NB4 (cell line): ENCODE data around the gene AGTPBP1.

Experiments
- DNase-seq: peaks from one replicate; pipeline ENCODE4 v3.0.0; 2010; ENCODE audit warnings: low read depth
- H3K4me3 ChIP-seq: one replicate; pipeline ENCODE4 v1.5.1; 2011; ENCODE audit warnings: mild to moderate bottlenecking, low read depth, low read length, moderate library complexity
- MAX ChIP-seq: IDR thresholded peaks from 2 replicates; pipeline ENCODE4 v1.6.1; 2011; ENCODE audit warnings: low read depth, low read length
- MYC ChIP-seq: IDR thresholded peaks from 2 replicates; pipeline ENCODE4 v1.6.1; 2011; ENCODE audit warnings: low read depth, low read length
- POLR2A ChIP-seq: IDR thresholded peaks from 2 replicates; pipeline ENCODE4 v1.6.1; 2011; ENCODE audit warnings: mild to moderate bottlenecking; ENCODE audit not compliant: insufficient read length; ENCODE audit errors: extremely low read depth
- TF ChIP-seq, protein P1 (sequence below): IDR thresholded peaks from one replicate; pipeline ENCODE4 v1.5.1; 2012; ENCODE audit warnings: low read depth, low read length

The AGTPBP1 gene

DNA sequence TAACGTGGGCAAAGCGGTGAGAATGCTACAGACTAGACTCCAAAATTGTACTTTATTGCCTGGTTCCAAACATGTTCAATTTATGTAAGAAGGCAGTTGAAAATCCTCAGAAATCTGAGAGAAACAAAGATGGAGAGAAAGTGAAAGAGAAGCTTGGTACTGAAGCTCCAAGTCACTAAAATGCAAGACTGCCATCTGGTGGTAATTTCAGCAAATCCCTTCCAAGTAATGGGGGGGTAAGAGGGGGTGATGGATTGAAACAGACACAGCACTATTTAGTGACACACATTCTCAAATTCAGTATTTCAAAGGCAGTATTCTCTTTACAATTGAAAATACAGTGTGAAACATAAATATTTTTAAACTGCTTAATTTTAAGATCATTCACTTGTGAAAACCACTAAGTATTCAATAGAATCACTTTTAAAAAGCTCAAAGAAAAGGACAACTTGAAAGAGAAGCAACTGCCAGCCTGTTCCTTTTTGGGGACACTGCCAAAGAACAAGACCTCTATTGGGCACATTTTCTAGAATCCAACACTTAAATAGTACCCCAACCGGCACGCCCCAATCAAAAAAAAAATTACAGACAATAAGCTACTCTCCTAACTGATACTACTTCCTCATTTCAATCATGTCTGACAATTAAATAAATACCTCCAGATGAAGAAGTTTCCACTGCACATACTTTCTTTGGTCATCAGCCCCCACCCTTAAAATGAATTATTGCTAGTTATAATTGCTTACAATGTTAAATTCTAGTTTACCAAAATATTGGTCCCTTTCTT, 131.5 kb downstream of the AGTPBP1 start:
- H3K4me3 ChIP-seq, result no peak overlapping the region
- no peak for TF ChIP-seq MAX
- TF ChIP-seq MYC, result no peak
- TF ChIP-seq, protein P1, sequence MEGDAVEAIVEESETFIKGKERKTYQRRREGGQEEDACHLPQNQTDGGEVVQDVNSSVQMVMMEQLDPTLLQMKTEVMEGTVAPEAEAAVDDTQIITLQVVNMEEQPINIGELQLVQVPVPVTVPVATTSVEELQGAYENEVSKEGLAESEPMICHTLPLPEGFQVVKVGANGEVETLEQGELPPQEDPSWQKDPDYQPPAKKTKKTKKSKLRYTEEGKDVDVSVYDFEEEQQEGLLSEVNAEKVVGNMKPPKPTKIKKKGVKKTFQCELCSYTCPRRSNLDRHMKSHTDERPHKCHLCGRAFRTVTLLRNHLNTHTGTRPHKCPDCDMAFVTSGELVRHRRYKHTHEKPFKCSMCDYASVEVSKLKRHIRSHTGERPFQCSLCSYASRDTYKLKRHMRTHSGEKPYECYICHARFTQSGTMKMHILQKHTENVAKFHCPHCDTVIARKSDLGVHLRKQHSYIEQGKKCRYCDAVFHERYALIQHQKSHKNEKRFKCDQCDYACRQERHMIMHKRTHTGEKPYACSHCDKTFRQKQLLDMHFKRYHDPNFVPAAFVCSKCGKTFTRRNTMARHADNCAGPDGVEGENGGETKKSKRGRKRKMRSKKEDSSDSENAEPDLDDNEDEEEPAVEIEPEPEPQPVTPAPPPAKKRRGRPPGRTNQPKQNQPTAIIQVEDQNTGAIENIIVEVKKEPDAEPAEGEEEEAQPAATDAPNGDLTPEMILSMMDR, result peak; percentile 72
- TF ChIP-seq POLR2A, result no peak

GRCh38 chr9:85605905-85606304, 135.8 kb downstream of the AGTPBP1 start:
- no peak for DNase-seq
- no peak for TF ChIP-seq MYC
- TF ChIP-seq, protein P1, result no peak
- no peak for TF ChIP-seq POLR2A
- no peak overlapping the region for H3K4me3 ChIP-seq

More for the DNA sequence above, 131.5 kb downstream of the AGTPBP1 start:
- DNase-seq, result peak; percentile 74

DNA sequence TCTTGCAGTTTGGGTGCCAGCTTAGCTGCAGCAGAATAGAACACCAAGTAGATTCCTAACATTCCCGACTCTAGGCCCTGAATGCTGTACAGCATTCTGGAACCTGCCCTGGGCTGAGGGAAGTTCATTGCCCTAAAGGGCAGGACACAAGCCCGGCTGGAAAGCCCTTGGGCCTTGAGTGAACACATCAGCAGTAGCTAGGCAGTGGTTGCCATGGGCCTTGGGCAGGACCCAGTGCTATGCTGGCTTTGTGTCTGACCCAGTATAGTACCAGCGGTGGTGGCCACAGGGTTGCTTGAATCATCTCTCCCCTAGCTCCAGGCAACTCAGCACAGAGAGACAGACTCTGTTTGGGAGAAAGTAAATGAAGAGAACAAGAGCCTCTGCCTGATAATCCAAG, 137.8 kb downstream of the AGTPBP1 start:
- no peak overlapping the region for H3K4me3 ChIP-seq
- no peak for DNase-seq
- no peak for TF ChIP-seq POLR2A
- TF ChIP-seq, protein P1, result no peak
- no peak for TF ChIP-seq MYC
- no peak for TF ChIP-seq MAX

- no peak for DNase-seq
- TF ChIP-seq, protein P1, result no peak
- TF ChIP-seq MYC (no peak), MAX (no peak), POLR2A (no peak)
- H3K4me3 ChIP-seq, result no peak overlapping the region
Measured at GRCh38 chr9:85602742-85603141, 139.0 kb downstream of the AGTPBP1 start.

DNA sequence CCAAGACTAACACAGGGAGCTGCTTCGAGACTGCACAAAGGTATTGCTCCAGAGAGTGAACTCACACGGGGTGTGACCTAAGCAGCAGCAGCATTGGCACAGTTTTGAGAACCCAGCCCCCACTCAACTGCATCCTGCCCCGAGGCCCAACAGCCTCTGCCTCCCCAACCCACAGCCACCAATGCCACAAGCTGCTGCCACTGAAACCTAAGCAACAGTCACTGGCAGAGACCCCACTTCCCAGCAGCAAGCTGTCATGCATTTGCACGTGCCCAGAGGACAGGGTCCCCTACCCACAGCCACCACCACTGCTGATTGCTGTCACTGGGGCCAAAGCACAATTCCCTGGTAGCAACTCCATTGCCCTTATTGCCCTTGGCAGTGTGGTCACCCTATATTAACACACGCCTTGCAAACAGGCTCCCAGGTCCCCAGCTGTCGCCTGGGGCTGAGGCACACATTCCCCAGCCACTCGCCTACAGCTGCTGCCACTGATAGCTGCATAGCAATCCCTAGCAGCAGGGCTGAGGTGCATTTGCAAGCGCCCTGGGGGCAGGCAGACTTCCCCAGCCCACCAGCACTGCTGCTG, 141.0 kb downstream of the AGTPBP1 start:
- peak; percentile 2 for DNase-seq
- TF ChIP-seq POLR2A (no peak), MAX (no peak), MYC (no peak)
- TF ChIP-seq, protein P1, result no peak
- no peak overlapping the region for H3K4me3 ChIP-seq
